Measurements from ENCODE around the gene MRFAP1.

DNA sequence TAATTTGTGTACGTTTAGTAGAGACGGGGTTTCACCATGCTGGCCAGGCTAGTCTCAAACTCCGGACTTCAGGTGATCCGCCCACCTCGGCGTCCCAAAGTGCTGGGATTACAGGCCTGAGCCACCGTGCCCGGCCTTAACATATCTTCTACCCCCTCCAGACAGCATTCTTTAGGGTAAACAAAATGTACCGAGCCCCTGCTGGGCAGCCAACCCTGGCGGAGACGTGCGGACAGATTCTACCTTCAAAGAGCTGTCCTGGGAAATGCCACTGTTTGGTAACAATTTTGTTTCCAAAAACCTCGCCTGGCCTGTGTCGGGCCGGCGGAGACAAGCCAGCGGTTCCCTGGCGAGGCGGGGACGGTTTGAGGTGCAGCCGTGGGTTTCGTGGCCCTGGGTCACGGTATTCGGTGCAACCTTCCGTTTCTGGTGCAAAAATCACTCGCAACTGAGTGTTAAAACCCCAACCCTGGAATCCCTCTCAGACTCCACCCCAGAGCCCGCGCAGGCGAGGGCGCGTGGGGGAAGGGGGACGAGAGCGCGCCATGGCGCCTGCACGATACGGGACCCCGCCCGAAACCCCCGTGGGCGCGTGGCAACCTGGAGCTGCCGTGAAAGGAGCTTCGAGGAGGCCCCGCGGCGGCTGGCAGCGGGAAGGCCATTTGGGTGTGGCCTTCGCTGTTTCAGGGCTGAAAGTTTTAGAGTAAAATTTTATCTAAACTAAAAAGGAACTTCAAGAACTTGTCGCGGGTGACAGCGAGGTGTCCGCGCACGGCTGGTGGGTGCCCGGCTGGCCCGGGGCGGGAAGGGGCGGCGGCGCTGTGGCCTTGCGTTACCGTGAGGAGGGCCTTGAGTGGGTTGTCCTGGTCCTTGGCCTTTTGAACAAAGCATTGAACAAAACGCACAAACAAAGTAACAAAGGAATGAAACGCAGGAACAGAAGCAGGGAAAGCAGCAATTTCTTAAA, 17.0 kb downstream of the MRFAP1 start:
- TF ChIP-seq, protein P1, sequence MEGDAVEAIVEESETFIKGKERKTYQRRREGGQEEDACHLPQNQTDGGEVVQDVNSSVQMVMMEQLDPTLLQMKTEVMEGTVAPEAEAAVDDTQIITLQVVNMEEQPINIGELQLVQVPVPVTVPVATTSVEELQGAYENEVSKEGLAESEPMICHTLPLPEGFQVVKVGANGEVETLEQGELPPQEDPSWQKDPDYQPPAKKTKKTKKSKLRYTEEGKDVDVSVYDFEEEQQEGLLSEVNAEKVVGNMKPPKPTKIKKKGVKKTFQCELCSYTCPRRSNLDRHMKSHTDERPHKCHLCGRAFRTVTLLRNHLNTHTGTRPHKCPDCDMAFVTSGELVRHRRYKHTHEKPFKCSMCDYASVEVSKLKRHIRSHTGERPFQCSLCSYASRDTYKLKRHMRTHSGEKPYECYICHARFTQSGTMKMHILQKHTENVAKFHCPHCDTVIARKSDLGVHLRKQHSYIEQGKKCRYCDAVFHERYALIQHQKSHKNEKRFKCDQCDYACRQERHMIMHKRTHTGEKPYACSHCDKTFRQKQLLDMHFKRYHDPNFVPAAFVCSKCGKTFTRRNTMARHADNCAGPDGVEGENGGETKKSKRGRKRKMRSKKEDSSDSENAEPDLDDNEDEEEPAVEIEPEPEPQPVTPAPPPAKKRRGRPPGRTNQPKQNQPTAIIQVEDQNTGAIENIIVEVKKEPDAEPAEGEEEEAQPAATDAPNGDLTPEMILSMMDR (IDR thresholded peaks at IDR 0.05), result no peak
- TF ChIP-seq EP300 (IDR thresholded peaks at IDR 0.05) (no peak), POLR2AphosphoS5 (IDR thresholded peaks at IDR 0.05) (no peak), POLR2A (IDR thresholded peaks at IDR 0.05) (no peak)

All from stomach (tissue), 4 donors.